Measurements from ENCODE around the gene ZIK1. TPM values are rescaled to one million over a fixed set of nuclear protein-coding genes. Genes with fewer than 3 reads are reported as not detected.
A peak's percentile ranks its signal among the peaks of the same experiment; 100 is the strongest.

Gene ZIK1
- total RNA-seq = 10 to 100 TPM; 15.1 to 21.7 TPM
- polyA plus RNA-seq (ENCODE audit: insufficient read depth, low read depth, low replicate concordance) = 8.9 TPM
- long read RNA-seq, donor 1, full-length matches to known transcripts = 1 of 1 reads
- long read RNA-seq, donor 1, partial matches to known transcripts = 0 of 1 reads
- long read RNA-seq, donor 1, other reads (novel, unspliced or antisense) = 0 of 1 reads
- long read RNA-seq, donor 2 = 0 reads

DNA sequence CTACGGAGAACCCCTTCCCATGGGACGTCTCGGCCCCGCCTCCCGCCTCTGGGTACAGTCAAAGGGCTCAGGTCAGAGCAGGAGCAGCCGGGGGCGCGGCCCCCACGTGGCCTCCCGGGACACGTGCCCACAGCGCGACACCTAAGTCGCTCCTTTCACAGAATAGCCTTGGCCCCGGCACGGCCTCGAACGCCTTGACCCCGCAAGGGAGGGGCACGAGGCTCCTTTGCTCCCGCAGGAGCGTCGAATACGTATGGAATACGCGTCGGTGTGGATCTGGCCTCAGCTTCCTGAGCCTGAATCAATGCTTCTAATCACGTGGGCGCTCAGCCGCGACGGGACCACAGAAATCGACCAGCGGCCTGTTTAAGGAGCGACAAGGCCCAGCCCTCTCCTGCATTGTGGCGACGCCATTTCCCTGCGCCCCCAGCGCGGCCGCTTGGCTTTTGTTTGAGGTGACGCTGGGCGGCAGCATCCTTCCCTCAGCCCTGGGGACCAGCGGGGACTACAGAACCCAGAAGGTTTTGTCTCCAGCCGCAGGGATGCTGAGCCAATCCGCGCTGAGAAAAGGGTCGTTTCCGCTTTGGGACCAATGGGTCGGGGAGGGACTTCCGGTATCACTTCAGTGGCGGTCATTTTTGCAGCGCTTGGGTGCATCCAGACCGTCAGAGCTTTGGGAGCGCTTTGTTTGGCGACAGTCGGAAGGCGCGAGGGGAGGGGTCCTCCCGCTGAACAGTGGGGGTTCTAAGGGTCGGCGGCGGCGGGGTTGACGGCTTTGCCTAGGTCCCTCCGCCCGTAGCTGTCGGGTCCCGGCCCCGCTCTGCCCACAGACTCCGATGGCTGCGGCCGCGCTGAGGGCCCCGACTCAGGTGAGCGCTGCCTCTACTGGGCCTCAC is at the start of gene ZIK1:
ZIK1 (plus strand) TSS at position 625 of the 896 bp plus-strand sequence; CDS start at position 837, 212 bp downstream.
- intact Hi-C loops (cut with DNase I; ENCODE audit: low total_unique reads) = no loop called here
- Histone ChIP-seq H3K9me3 (no peaks in the 10 kb centered on the region), H3K27ac (peak within 1 kb of the TSS in 1 of 2 donors; percentile 28), H3K27me3 (no peaks in the 10 kb centered on the region), H3K4me1 (no peaks in the 10 kb centered on the region), H3K4me3 (peak within 1 kb of the TSS; percentile 55 to 73), H3K36me3 (ENCODE audit: low read depth, missing control alignments) (no peaks in the 10 kb centered on the region)
- TF ChIP-seq, protein P1, sequence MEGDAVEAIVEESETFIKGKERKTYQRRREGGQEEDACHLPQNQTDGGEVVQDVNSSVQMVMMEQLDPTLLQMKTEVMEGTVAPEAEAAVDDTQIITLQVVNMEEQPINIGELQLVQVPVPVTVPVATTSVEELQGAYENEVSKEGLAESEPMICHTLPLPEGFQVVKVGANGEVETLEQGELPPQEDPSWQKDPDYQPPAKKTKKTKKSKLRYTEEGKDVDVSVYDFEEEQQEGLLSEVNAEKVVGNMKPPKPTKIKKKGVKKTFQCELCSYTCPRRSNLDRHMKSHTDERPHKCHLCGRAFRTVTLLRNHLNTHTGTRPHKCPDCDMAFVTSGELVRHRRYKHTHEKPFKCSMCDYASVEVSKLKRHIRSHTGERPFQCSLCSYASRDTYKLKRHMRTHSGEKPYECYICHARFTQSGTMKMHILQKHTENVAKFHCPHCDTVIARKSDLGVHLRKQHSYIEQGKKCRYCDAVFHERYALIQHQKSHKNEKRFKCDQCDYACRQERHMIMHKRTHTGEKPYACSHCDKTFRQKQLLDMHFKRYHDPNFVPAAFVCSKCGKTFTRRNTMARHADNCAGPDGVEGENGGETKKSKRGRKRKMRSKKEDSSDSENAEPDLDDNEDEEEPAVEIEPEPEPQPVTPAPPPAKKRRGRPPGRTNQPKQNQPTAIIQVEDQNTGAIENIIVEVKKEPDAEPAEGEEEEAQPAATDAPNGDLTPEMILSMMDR (IDR thresholded peaks at IDR 0.05) = no peak
- TF ChIP-seq POLR2A (IDR thresholded peaks at IDR 0.05) = no peak
- 3% methylated on average over 61 of the region's 76 CpGs; no CpG with 5 or more reads in 1 of the 2 donors for WGBS, 2 donors
- peak; percentile 97 for DNase-seq

DNA sequence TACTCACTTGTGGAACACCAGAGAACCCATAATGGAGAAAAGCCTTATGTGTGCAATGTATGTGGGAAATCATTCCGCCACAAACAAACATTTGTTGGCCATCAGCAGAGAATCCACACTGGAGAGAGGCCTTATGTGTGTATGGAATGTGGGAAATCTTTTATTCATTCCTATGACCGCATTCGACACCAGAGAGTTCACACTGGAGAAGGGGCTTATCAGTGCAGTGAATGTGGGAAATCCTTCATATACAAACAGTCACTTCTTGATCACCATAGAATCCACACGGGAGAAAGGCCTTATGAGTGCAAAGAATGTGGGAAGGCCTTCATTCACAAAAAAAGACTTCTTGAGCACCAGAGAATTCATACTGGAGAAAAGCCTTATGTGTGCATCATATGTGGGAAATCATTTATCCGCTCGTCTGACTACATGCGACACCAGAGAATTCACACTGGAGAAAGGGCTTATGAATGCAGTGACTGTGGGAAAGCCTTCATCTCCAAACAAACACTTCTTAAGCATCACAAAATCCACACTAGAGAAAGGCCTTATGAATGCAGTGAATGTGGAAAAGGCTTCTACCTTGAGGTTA is 45.9 kb upstream of the ZIK1 start:
- DNase-seq = no peak
- no peak overlapping the region for H3K4me3 ChIP-seq
- peaks cover 3% of the 10 kb centered on the region for H3K36me3 ChIP-seq (ENCODE audit: low read depth, missing control alignments)
- H3K27ac ChIP-seq = no peak overlapping the region
- H3K9me3 ChIP-seq = peaks cover 4% of the 10 kb centered on the region
- TF ChIP-seq, protein P1 (IDR thresholded peaks at IDR 0.05) = no peak
- TF ChIP-seq POLR2A (IDR thresholded peaks at IDR 0.05) = no peak
- intact Hi-C loops (cut with DNase I; ENCODE audit: low total_unique reads) = no loop called here
- H3K27me3 ChIP-seq = no peaks in the 10 kb centered on the region
- 97 to 98% methylated on average over 7 of the region's 7 CpGs for WGBS, 2 donors
- H3K4me1 ChIP-seq = no peaks in the 10 kb centered on the region

DNA sequence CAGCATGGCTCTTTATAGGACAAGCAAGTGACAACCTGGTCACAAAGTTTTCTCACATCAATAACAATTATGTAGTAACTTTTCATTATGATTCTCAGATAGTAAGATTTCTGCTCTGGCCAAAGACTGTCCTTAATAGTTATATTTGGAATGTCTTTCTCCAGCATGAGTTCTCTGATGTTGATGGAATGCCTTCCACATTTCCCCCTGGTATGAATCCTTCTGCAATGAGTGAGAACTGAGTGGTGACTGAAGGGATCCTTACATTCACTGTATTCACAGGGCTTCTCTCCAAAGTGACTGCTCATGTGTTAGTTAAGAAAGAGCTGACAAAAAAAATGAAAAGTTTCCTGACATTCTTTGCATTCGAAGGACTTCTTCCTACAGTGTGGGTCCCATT is 37.4 kb upstream of the ZIK1 start:
- Histone ChIP-seq H3K36me3 (ENCODE audit: low read depth, missing control alignments) (no peaks in the 10 kb centered on the region), H3K27me3 (no peaks in the 10 kb centered on the region), H3K27ac (no peak overlapping the region), H3K9me3 (no peaks in the 10 kb centered on the region), H3K4me1 (no peaks in the 10 kb centered on the region), H3K4me3 (no peak overlapping the region)
- DNase-seq = no peak
- 95% methylated on average over 1 of the region's 1 CpG for WGBS, 2 donors
- TF ChIP-seq, protein P1 (IDR thresholded peaks at IDR 0.05) = no peak
- no peak for TF ChIP-seq POLR2A (IDR thresholded peaks at IDR 0.05)
- intact Hi-C loops (cut with DNase I; ENCODE audit: low total_unique reads) = no loop called here

DNA sequence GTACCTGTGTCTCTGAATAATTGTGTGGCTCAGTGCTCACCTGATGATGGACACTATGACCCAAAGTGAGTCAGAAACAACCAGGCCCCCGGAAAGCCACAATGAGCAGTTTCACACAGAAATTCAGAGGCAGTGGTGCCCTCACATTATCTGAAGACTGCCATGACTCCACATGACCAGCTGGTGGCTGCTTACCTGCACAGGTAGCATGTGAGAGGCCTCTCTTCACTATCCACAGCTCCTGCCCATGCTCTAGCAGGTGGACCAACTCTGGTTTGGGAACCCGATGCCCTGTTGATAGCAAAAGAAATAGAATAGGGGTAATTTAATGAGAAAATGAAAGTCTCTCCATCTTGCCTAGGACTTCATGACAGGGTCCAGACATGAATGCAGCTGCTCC is 31.5 kb upstream of the ZIK1 start:
- DNase-seq = no peak
- H3K9me3 ChIP-seq = no peaks in the 10 kb centered on the region
- no peak overlapping the region for H3K27ac ChIP-seq
- no peak for TF ChIP-seq POLR2A (IDR thresholded peaks at IDR 0.05)
- TF ChIP-seq, protein P1 (IDR thresholded peaks at IDR 0.05) = no peak
- no peaks in the 10 kb centered on the region for H3K4me1 ChIP-seq
- intact Hi-C loops (cut with DNase I; ENCODE audit: low total_unique reads) = no loop called here
- H3K36me3 ChIP-seq (ENCODE audit: low read depth, missing control alignments) = no peaks in the 10 kb centered on the region
- no peaks in the 10 kb centered on the region for H3K27me3 ChIP-seq
- H3K4me3 ChIP-seq = no peak overlapping the region
- 94 to 97% methylated on average over 2 of the region's 2 CpGs for WGBS, 2 donors

Data from testis (tissue), 5 donors.